ENCODE data around the gene SLC38A3.

The SLC38A3 gene

DNA sequence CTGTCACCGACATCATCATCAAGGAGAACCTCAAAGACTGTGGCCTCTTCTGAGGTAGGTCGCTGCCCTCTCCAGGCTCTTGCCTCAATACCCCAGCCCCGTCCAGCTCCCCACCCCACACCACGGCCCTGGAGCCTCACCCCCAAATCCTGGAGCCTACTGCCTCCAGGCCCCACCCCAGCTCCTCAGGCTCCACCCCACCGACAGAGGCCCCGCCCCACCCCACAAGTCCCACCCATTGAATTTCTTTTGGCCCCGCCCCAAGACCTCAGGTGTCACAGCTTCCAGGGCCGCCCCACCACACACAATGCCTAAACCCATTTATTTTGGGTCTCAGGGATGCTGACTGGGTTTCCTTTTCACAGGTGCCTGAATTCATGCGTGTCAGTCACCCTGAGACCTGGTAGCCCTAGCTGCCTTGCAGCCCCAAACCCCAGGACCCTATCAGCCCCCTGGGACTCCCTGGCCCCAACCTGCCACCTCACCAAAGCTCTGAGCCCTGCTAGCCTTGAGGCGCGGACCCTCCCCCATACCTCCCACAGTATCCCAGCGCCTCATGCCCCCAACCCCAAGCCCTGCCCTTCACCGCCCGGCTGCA lies 10.1 kb upstream of the SLC38A3 start:
- no peaks in the 10 kb centered on the region for H3K9me3 Mint-ChIP-seq
- no peak overlapping the region for H3K27ac Mint-ChIP-seq
- peaks cover 12% of the 10 kb centered on the region for H3K4me1 Mint-ChIP-seq
- peak overlapping the region; percentile 59 for H3K4me3 Mint-ChIP-seq
- no peaks in the 10 kb centered on the region for H3K36me3 Mint-ChIP-seq
- H3K27me3 Mint-ChIP-seq, result peaks cover 3% of the 10 kb centered on the region

DNA sequence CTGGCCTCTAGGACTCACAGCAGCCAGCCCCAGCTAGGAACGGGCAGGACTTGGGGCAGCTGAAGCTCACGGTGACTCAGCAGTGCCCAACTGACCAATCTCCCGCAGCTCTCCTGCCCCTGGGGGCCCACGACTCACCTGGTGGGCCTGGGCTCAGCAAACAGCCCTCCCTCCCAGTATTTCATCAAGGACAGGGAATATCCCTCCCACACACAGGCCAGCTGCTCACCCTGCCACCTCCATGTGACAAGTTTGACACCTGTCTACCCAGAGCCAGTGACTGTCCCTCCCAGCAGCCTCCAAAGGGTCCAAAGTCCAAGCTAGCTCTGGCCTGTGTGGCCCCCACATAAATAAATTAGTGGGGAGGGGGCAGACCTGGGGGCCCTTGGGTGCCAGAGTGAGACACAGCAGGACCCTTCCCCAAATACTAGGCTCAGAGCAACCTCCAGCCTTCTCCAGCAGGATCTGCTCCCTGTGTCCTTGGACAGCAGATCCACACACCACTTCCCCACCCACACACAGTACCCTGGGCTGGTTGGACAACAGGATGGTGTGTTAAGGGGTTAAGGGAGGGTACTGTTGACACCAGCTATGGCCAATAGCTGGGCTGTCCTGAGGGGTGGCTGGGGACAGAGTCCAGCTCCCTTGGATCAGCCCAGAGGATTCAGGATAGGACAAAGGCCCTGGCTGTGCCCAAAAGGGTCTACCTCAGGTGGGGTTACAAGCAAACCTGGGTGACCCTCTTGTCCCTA lies 9.4 kb upstream of the SLC38A3 start:
- no peak overlapping the region for H3K27ac Mint-ChIP-seq

DNA sequence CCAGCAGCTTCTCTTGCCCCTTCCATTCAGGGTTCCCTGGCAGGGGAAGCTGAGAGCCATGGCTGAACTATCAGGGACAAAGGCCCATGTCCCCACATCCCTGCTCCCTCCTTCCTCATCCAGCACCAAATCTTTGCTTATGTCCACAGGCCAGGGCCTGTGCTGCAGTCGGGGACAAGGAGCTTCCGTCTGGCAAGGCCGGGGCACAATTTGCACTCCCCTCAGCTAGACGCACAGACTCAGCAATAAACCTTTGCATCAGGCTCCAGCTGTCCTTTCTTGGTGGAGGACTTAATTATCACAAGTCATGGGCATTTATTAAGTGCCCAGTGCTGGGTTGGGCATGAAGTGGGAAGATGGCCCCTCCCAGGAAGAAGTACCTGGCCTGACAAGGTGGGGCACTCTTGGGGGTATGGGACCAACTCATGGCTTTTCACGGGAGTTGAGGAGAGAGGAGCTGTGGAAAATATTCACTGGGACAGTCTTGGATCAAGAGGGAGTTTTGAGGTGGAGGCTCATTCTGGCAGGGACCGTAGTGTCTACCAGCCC lies 8.7 kb upstream of the SLC38A3 start:
- Mint-ChIP-seq H3K4me1 (peaks cover 12% of the 10 kb centered on the region), H3K9me3 (no peaks in the 10 kb centered on the region), H3K27ac (no peak overlapping the region), H3K4me3 (no peak overlapping the region), H3K27me3 (peaks cover 6% of the 10 kb centered on the region), H3K36me3 (no peaks in the 10 kb centered on the region)

More for the DNA sequence above, 9.4 kb upstream of the SLC38A3 start:
- Mint-ChIP-seq H3K4me1 (peaks cover 12% of the 10 kb centered on the region), H3K36me3 (no peaks in the 10 kb centered on the region), H3K4me3 (no peak overlapping the region), H3K9me3 (no peaks in the 10 kb centered on the region), H3K27me3 (peaks cover 4% of the 10 kb centered on the region)

DNA sequence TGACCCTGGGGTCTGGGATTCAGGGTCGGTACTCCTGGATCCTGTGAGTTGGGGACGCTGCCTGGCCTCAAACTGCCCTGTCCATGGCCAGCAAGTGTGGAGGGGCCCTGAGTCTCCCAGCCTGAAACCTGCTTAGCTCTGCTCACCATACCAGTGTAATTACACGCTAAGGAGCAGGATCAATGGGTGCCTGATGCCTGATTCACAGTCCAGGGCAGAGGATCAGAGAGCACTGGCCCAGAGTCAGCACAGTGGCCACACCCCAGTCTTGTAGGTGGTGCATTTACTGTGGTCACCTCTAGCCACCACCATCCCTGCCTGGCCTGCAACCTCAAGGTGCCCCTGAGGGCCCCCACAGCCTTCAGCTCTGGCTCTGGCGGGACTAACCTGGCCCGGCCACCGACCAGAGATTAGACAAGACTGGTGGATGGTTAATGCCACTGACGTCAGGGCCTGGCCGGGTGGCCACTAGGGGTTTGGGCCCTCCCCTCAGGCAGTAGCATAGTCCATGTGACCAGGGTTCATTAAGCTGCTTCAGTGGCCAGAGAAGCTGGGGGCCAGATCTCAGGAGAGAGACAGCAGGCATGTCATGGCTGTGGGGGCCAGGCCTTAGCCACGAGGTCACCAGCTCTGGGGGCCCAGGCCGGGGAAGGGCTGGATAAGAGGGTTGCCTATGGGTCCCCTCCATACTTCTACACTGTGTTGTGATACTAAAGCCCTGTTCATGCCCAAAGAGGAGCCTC lies 3.3 kb upstream of the SLC38A3 start:
- no peak overlapping the region for H3K4me3 Mint-ChIP-seq
- peaks cover 26% of the 10 kb centered on the region for H3K27me3 Mint-ChIP-seq
- no peak overlapping the region for H3K27ac Mint-ChIP-seq
- H3K36me3 Mint-ChIP-seq, result no peaks in the 10 kb centered on the region
- H3K4me1 Mint-ChIP-seq, result no peaks in the 10 kb centered on the region
- H3K9me3 Mint-ChIP-seq, result no peaks in the 10 kb centered on the region

DNA sequence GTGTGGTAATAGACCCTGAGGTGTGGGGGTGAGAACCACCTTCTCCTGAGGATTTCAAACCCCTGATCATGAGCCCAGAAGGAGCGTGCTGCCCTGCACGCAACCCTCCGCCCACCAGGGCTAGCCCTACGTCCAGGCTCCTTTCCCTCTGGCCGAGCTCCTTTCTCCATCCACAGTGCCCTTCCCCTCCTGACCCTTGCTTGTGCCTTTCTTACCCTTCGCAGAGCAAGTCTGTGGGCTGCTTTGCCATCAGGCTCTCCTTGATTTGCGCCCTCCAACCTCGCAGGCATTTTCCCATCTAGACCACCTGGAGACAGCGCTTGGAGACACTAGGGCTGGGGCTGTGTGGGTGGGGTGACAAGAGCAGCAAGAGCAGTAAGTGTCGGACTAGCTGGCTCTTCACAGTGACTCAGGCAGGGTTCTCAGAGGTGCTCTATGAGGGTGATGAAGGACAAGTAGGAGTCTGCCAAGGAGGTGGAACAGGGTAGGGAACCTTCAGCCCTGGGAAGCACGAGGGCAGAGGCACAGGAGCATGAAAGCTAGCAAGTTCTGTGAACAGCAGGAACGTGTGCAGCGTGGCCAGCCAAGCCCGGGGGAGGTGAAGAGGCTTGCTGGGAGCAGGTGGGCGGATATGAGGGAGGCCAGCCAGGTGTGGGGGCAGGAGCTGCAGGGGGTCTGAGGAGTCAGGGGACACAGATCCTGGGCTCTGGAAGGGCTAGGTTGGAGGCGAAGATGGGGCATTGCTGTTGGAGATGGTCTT lies 2.5 kb upstream of the SLC38A3 start:
- H3K27ac Mint-ChIP-seq, result no peak overlapping the region
- H3K27me3 Mint-ChIP-seq, result peaks cover 26% of the 10 kb centered on the region
- no peaks in the 10 kb centered on the region for H3K9me3 Mint-ChIP-seq
- H3K36me3 Mint-ChIP-seq, result no peaks in the 10 kb centered on the region
- H3K4me1 Mint-ChIP-seq, result no peaks in the 10 kb centered on the region
- H3K4me3 Mint-ChIP-seq, result no peak overlapping the region

DNA sequence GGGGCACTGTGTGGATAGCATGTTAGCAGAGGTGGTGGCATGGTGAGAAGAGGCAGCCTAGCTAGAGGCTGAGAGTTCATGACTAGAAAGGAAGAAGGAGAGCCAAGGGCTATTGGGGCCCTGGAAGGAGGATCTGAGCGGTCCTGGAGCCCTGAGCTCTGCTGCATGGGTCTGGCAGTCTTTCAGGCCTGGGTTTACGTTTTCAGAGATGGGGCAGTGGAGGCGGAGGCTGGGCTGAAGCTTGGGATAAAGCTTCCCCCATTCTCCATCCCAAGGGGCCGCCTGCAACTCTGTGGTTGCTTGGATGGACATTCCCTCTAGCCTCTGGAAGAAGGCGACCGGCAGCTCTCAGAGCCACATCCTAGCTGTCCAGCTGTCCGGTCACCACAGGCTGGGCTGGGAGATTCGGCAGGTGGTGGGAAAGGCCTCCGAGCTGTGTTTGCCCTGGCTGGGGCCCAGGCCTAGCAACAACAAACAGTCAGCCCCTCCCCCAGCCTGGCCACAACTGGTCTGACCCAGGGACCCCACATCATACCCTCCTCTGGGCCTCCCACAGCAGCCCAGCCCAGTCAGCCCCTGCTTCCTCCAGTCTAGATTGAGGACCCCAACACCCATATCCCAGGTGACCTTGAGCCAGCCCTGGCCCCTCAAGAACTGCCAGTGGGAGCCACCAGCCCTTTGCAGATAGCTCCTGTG lies 1.8 kb upstream of the SLC38A3 start:
- no peak overlapping the region for H3K27ac Mint-ChIP-seq
- H3K27me3 Mint-ChIP-seq, result peaks cover 26% of the 10 kb centered on the region
- H3K4me1 Mint-ChIP-seq, result no peaks in the 10 kb centered on the region
- no peak overlapping the region for H3K4me3 Mint-ChIP-seq
- no peaks in the 10 kb centered on the region for H3K36me3 Mint-ChIP-seq
- no peaks in the 10 kb centered on the region for H3K9me3 Mint-ChIP-seq

DNA sequence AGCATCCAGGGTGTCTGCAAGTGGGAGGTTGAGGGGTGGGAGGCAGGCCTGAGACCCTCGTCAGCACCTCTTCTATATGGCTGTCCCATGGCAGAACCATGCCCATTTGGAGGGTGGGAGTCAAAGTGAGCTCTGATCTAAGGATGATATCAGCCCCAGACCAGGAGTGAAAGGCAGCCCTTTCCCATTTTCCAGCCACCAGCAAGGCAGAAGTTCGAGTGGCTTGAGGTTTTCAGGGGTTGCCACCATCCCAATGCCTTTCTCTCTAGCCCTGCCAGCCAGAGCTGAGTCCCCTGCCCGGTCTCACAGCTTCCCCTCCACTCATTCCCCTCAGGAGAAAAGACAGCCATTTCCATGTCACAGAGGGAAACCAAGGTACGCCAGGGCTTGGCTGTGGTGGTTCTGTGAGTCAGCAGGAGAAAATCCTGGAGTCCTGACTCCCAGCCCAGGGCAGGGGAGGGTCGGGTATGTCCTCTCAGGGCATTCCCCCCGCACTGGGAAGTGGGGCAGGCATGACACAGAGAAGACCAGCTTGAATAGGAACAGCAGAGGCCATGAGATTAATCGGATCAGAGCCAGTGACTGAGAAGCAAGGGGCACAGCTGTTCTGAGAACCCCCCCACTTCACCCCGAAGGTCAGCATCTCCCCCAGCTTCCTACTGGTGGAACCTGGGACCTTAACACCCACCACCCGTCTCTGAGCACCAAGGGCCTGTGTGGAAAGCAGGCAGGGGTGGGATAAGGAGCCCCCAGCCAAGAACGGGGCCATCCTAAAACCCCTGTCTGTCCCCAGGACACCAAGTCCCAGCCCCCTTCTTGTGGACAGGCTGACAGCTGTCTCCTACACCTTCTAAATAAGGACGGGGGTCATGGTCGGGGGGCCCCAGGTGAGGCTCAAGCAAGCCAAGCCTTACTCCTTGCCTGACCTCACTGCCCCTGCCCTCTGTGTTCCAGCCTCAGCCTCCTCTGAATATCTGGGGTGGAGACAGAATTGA lies 965 bp upstream of the SLC38A3 start:
- H3K36me3 Mint-ChIP-seq, result no peaks in the 10 kb centered on the region
- no peak overlapping the region for H3K27ac Mint-ChIP-seq
- H3K4me3 Mint-ChIP-seq, result no peak overlapping the region

DNA sequence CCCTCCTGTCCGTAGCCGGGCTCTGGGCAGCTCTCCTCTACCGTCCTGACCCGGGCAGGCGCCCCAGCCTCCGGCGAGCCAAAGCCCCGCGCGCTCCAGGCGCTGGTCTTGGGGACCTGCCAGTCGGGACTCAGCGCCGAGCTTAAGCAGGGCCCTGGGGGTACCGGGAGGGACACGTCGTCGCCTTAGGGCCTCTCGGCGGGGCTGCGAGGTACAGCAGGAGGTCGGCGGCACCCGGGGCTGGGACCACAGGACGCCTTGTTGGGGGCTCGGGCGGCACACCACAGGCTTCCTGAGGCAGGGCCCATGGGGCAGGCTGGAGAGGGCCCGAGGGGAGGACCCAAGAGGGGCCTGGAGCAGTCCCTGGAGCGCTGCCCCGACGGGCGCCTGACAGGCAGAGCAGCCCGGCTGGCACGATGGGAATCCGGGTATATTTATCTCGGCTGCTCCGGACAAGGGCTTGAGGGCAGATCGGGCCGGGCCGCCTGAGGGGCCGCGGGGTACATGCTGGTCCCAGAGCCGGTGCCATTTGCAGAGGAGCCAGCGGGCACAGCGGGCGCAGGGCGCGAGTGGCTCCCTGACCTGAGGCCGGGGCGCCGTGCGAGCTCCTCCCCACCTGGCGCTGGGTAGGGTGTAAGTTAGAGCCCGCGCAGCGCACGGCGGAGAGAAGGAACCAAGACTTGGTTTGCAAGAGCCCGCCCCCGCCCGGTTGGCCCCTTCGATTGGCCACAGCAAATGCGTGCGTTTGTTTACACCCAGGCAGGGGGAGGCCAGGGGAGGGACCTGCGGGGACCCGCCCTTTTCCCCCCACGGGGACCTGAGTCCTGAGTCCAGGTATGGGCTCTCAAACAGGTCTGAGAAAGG lies 574 bp downstream of the SLC38A3 start:
- no peaks in the 10 kb centered on the region for H3K36me3 Mint-ChIP-seq
- H3K4me3 Mint-ChIP-seq, result no peak overlapping the region
- peaks cover 26% of the 10 kb centered on the region for H3K27me3 Mint-ChIP-seq
- no peaks in the 10 kb centered on the region for H3K9me3 Mint-ChIP-seq
- no peaks in the 10 kb centered on the region for H3K4me1 Mint-ChIP-seq
- H3K27ac Mint-ChIP-seq, result no peak overlapping the region

More for the DNA sequence above, 965 bp upstream of the SLC38A3 start:
- peaks cover 27% of the 10 kb centered on the region for H3K27me3 Mint-ChIP-seq
- H3K4me1 Mint-ChIP-seq, result no peaks in the 10 kb centered on the region
- no peaks in the 10 kb centered on the region for H3K9me3 Mint-ChIP-seq

DNA sequence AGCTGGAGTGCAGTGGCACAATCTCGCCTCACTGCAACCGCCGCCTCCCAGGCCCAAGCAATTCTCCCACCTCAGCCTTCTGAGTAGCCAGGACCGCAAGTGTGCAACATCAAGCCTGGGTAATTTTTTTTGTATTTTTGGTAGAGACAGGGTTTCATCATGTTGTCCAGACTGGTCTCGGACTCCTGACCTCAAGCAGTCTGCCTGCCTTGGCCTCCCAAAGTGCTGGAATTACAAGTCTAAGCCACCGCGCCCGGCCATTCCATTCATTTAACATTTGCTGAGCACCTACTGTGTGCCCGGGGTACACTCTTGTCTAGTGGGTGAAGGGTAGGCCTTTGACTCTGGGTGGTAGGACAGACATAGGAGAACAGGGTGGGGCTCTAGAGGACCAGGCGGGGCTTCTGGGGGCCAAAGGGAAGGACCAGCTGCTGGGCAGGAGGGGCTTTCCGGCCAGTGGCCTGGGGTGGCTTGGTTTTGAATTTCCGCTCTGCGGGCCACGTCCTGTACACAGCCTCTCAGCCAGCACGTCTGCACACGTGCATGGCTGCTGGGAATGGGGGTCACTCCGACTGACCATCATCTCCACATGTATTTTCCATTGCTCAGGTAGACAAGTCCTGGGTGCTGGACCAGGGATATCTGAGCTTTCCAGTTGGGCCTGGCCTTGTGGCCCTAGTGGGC lies 2.4 kb downstream of the SLC38A3 start:
- Mint-ChIP-seq H3K27ac (no peak overlapping the region), H3K4me3 (no peak overlapping the region), H3K27me3 (peaks cover 21% of the 10 kb centered on the region), H3K9me3 (no peaks in the 10 kb centered on the region), H3K4me1 (no peaks in the 10 kb centered on the region), H3K36me3 (no peaks in the 10 kb centered on the region)

DNA sequence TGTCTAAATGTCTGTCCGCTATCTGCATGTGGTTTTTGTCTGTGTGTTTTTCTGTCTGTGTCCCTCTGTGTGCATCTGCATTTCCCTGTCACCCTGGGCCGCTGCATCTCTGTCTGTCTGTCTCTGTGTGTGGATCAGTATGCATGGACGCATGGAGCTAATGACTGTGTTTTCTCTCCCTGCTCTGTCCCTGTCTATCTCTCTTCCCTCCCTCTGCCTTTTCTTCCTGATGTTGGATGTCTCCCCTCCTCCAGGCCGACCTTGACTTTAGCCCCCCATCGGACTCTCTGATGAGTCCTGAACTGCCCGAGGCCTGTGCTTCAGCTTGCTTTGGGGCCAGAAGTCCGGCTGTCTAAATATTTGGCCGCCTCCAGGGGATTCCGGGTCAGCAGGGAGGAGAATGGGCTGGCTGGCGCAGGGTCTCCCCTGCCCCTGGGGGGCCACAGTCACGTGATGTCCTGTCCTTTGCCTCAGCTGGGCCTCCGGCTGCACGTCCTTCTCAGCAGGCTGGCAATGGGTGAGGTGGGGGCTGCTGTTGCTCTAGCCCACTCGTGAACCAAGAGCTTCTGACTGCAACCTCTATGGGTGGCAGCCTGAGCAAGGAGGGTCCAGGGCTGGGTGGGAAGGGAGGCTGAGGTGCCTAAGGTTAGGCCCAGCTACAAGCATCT lies 3.7 kb downstream of the SLC38A3 start:
- Mint-ChIP-seq H3K36me3 (no peaks in the 10 kb centered on the region), H3K4me1 (no peaks in the 10 kb centered on the region), H3K4me3 (no peak overlapping the region), H3K27me3 (peaks cover 11% of the 10 kb centered on the region), H3K27ac (no peak overlapping the region), H3K9me3 (no peaks in the 10 kb centered on the region)

DNA sequence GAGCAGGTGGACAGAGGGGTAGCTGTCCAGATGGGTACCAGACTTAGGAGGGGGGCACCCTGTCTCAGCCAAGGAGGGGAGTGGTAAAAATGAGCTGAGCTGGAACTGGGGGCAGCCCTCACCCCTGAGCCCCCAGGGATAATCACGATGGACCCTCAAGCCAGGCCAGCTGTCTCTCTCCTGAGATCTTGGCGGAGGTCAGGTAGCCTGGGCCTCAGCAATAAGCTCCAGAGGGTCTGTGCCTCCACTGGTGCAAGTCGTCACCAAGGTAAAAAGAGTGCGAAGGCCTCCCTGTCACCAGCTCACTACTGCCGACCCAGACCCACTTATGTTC lies 5.1 kb downstream of the SLC38A3 start:
- H3K27me3 Mint-ChIP-seq, result peaks cover 7% of the 10 kb centered on the region
- H3K4me3 Mint-ChIP-seq, result no peak overlapping the region
- H3K4me1 Mint-ChIP-seq, result no peaks in the 10 kb centered on the region
- no peaks in the 10 kb centered on the region for H3K9me3 Mint-ChIP-seq
- H3K27ac Mint-ChIP-seq, result no peak overlapping the region
- H3K36me3 Mint-ChIP-seq, result no peaks in the 10 kb centered on the region

DNA sequence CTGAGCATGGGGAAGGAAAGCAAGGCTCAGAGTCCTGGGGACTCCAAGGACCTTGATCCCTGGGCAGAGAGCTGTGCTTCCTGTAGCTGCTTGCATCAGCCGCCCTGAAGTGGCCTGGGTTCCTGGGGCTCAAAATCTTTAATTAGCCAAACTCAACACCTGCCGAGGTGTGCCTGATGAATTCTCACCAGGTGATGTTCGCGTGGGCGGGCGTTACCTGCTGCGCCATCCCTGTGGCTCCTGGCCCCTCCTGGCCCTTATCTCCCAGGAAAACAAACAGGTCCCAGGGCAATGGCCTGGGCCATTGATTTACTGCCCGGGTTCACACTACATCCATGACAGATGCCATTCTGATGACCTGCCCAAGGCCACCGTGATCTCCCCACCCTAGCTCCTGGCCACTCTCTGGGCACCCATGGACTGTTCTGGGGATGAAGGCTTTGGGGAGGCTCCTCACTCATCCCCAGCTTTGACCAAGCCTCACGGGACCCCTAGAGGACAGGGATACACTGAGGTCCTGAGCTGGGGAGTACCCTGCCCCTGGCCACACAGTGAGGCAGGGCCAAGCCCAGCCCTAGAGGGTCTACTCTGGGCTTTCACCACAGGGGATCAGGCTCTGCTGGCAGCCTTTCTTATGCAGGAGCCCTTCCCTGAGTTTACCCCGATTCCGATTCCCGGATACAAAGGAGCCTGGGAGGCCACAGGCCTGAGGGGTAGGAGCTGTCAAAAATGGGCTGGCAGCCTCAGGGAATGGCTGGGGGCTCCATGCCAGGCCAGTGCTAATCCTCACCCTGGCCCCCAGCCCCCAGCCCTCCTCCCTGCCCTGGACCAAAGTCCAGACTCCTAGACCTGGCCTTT lies 5.7 kb downstream of the SLC38A3 start:
- H3K4me1 Mint-ChIP-seq, result no peaks in the 10 kb centered on the region
- H3K9me3 Mint-ChIP-seq, result no peaks in the 10 kb centered on the region
- no peak overlapping the region for H3K27ac Mint-ChIP-seq
- H3K4me3 Mint-ChIP-seq, result no peak overlapping the region
- H3K27me3 Mint-ChIP-seq, result peaks cover 7% of the 10 kb centered on the region
- H3K36me3 Mint-ChIP-seq, result no peaks in the 10 kb centered on the region

Data from activated naive CD4-positive, alpha-beta T cell treated with anti-CD3 and anti-CD28 coated beads, Interleukin-2, amount 50 U/mL, for 24 hours (primary cell).